HG03097 (cell line): ENCODE results near the gene LTB.

Source experiments
- ATAC-seq: cut with Tn5 transposase; IDR thresholded peaks from one replicate; pipeline ENCODE4 v1.9.1; 2021; ENCODE audit not compliant: unreplicated experiment, low FRiP score

The LTB gene

GRCh38 chr6:31576897-31577578, 5.2 kb downstream of the LTB start:
- no peak for ATAC-seq

DNA sequence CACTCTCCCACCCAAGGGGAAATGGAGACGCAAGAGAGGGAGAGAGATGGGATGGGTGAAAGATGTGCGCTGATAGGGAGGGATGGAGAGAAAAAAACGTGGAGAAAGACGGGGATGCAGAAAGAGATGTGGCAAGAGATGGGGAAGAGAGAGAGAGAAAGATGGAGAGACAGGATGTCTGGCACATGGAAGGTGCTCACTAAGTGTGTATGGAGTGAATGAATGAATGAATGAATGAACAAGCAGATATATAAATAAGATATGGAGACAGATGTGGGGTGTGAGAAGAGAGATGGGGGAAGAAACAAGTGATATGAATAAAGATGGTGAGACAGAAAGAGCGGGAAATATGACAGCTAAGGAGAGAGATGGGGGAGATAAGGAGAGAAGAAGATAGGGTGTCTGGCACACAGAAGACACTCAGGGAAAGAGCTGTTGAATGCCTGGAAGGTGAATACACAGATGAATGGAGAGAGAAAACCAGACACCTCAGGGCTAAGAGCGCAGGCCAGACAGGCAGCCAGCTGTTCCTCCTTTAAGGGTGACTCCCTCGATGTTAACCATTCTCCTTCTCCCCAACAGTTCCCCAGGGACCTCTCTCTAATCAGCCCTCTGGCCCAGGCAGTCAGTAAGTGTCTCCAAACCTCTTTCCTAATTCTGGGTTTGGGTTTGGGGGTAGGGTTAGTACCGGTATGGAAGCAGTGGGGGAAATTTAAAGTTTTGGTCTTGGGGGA, 6.1 kb downstream of the LTB start:
- ATAC-seq, result no peak

DNA sequence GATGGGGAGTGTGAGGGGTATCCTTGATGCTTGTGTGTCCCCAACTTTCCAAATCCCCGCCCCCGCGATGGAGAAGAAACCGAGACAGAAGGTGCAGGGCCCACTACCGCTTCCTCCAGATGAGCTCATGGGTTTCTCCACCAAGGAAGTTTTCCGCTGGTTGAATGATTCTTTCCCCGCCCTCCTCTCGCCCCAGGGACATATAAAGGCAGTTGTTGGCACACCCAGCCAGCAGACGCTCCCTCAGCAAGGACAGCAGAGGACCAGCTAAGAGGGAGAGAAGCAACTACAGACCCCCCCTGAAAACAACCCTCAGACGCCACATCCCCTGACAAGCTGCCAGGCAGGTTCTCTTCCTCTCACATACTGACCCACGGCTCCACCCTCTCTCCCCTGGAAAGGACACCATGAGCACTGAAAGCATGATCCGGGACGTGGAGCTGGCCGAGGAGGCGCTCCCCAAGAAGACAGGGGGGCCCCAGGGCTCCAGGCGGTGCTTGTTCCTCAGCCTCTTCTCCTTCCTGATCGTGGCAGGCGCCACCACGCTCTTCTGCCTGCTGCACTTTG, 6.8 kb downstream of the LTB start, which contains the start of gene TNF:
Gene TNF (plus strand): TSS at position 231 of the 567 bp plus-strand sequence. CDS start 177 bp downstream, at position 408.
- ATAC-seq, result no peak

GRCh38 chr6:31574106-31575061, 7.8 kb downstream of the LTB start:
- no peak for ATAC-seq

- ATAC-seq, result no peak
Observed at GRCh38 chr6:31573239-31574105, 8.8 kb downstream of the LTB start.

DNA sequence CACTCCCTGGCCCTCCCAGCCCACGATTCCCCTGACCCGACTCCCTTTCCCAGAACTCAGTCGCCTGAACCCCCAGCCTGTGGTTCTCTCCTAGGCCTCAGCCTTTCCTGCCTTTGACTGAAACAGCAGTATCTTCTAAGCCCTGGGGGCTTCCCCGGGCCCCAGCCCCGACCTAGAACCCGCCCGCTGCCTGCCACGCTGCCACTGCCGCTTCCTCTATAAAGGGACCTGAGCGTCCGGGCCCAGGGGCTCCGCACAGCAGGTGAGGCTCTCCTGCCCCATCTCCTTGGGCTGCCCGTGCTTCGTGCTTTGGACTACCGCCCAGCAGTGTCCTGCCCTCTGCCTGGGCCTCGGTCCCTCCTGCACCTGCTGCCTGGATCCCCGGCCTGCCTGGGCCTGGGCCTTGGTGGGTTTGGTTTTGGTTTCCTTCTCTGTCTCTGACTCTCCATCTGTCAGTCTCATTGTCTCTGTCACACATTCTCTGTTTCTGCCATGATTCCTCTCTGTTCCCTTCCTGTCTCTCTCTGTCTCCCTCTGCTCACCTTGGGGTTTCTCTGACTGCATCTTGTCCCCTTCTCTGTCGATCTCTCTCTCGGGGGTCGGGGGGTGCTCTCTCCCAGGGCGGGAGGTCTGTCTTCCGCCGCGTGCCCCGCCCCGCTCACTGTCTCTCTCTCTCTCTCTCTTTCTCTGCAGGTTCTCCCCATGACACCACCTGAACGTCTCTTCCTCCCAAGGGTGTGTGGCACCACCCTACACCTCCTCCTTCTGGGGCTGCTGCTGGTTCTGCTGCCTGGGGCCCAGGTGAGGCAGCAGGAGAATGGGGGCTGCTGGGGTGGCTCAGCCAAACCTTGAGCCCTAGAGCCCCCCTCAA, 9.9 kb downstream of the LTB start, which contains the start of gene LTA:
Gene LTA (plus strand): TSS at position 249 of the 871 bp plus-strand sequence. CDS start 454 bp downstream, at position 703.
- peak; percentile 40 for ATAC-seq

- ATAC-seq, result no peak
Observed at GRCh38 chr6:31569861-31570536, 12.2 kb downstream of the LTB start.

DNA sequence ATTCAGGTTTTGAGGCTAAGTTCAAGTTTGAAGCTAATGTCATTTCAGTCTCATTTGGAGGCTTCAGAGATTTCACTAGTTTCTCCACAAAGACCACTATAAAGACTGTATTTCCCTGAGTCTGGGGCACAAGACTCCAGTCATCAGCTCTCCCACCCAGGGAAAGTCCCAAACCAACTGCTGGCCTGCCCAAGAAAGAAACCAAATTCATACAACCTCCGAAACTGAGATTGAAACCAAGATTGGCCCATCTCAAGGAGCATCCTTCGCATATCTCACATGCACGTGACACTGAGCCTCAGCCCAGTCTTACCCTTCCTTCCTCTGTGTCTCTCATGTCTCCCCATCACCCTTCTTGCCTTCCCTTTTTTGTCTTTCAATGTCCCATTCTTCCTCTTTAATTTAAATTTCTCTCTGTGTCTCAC, 13.7 kb downstream of the LTB start:
- ATAC-seq, result peak; percentile 67

- no peak for ATAC-seq
Observed at GRCh38 chr6:31567531-31568370, 14.5 kb downstream of the LTB start.

DNA sequence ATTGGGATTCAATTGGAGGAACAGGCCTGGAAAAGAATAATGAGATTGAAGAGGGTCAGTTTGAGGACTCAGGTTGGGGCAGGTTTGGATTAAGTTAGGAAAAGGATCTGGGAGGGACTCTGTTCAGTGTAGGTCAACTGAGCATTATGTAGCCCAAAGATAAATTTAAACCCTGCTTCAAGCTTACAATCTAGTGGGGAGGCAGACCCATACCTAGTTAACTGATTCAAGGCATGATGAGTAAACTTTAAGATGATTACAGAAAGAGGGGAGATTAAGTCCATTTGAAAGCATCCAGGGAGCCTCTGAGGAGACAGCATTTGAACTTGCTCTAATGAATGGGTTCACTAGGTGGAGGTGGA, 21.5 kb downstream of the LTB start:
- no peak for ATAC-seq

- peak; percentile 60 for ATAC-seq
Observed at GRCh38 chr6:31559958-31560696, 22.1 kb downstream of the LTB start.

DNA sequence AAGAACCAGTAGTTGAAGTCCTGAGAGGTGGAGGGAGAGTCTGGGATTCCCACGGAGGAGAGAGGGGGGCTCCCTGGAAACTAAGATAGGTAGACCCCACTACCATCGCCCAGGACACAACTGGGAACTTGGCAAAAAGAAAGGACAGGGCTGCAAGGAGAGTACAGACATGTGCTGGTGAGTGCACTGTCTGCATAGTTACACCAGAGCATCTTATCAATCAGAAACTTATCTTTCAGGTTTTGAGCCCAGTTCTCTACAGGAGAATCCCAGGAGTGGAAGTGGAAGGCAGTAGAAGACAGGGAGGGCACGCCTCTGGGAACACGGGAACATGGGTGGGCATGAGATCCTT, 22.6 kb downstream of the LTB start:
- no peak for ATAC-seq

DNA sequence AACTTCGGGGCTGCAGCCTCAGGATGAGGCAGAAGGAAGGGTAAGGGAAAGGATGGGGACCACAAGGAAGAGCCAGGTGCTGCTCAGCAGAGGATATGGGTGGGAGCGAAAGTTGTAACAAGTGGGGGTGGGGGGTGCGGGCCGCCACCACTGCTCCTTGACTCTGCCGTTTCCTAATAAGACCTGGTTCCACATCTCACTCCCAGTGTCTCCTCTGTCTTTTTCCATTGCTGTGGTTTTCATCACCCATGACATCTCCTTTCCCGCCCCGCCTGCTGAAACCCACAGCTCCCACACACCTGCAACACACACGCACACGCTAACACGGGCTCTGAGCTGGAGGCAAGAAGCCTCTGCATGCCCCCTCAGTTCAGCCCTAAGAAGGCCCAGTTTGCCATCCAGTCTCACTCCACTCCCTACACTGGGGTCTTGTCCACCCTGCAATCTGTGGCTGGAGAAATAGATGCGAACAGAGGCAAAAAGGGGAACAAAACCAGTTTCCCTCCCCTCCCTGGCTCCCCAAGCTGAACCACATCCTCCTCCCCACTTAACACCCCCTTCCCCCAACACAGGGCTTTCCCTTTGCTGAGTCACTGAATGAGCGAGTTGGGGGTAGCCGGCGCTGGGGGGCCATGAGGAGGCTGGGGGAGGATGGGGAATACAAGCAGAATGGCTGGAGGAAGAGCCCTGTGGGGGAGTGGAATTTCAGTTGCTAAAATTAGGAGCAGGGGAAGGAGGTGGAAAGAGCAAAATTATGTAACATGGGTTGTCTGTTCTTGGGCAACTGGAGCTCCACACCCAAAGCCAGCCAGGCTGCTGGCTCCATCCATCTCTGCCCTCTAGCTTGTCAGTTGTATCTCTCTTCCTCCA, 23.4 kb downstream of the LTB start:
- ATAC-seq, result no peak

DNA sequence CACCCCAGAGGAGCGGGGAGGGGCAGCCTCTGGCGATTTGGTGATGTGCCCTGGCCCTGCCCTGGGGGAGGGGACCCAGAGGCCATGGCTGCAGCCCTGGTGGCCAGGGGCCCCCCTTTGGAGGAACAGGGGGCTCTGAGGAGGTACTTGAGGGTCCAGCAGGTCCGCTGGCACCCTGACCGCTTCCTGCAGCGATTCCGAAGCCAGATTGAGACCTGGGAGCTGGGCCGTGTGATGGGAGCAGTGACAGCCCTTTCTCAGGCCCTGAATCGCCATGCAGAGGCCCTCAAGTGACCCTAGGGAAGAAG, 24.0 kb downstream of the LTB start:
- ATAC-seq, result no peak

DNA sequence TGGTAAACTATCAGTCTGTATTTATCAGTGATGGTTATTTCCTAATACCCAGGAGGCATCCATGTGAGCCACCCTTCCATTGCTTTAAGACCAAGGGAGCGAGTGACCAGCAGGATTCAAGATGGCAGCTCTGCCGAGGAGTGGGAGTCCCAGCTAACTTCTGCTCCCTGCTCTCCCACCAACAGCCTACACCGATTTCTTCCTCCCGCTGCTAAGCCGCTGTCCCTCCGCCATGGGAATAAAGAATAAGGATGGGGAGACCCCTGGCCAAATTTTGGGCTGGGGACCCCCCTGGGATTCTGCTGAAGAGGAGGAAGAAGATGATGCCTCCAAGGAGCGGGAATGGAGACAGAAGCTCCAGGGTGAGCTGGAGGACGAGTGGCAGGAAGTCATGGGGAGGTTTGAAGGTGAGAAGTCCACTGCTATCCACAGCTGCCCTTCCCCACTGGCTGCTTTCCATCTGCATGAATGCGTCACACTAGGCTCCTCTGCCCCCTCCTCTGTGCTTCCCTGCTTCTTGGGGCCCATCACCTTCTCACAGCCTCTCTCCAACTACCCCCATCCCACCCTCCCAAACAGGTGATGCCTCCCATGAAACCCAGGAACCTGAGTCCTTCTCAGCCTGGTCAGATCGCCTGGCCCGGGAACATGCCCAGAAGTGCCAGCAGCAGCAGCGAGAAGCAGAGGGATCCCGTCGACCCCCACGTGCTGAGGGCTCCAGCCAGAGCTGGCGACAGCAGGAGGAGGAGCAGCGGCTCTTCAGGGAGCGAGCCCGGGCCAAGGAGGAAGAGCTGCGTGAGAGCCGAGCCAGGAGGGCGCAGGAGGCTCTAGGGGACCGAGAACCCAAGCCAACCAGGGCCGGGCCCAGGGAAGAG, 24.5 kb downstream of the LTB start:
- ATAC-seq, result no peak
